ENCODE results near the gene TUBA1C. TPM values are rescaled to one million over a fixed set of nuclear protein-coding genes. Genes with fewer than 3 reads are reported as not detected.

Gene TUBA1C
- total RNA-seq, 1 donor from 2014 or later: 196 TPM

GRCh38 chr12:49287876-49288275, 23.0 kb downstream of the TUBA1C start:
- TF ChIP-seq CTCF (IDR thresholded peaks at IDR 0.05; ENCODE audit: insufficient read depth, low read length, severe bottlenecking): no peak
- H3K4me3 ChIP-seq (ENCODE audit: low read depth, low read length): no peak overlapping the region
- H3K27me3 ChIP-seq (ENCODE audit: control insufficient read depth, insufficient read depth, low read length): no peaks in the 10 kb centered on the region
- DNase-seq (ENCODE audit: low read depth): no peak
- no peak for FAIRE-seq
- no peaks in the 10 kb centered on the region for H3K36me3 ChIP-seq (ENCODE audit: control insufficient read depth, insufficient read depth, low read length)

DNA sequence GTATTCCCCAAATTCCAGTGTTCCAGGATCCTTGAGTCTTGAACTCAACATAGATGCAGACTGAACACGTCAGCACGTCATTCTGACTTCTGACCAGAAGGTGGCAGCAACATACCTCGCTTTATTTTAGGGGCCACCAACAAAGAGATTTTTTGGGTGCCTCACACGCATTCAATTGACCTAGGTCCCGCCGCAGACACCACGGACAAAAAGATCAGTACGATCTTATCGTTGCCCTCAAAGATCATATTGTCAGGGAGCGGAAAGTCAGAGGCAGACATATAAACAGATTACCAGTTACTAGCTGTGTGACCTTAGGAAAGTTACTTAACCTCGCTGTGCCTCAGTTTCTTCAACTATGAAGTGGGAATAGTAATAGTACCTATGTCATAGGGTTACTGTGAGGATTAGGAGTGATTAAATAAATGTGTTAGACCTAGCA, 23.6 kb downstream of the TUBA1C start:
- H3K4me3 ChIP-seq (ENCODE audit: low read depth, low read length): no peak overlapping the region
- no peaks in the 10 kb centered on the region for H3K36me3 ChIP-seq (ENCODE audit: control insufficient read depth, insufficient read depth, low read length)
- peak; percentile 88 for FAIRE-seq
- peak; percentile 57 for DNase-seq (ENCODE audit: low read depth)
- peak; percentile 70 for TF ChIP-seq CTCF (IDR thresholded peaks at IDR 0.05; ENCODE audit: insufficient read depth, low read length, severe bottlenecking)
- H3K27me3 ChIP-seq (ENCODE audit: control insufficient read depth, insufficient read depth, low read length): no peaks in the 10 kb centered on the region

GRCh38 chr12:49288922-49289555, 24.2 kb downstream of the TUBA1C start:
- DNase-seq (ENCODE audit: low read depth): peak; percentile 85
- Histone ChIP-seq H3K36me3 (ENCODE audit: control insufficient read depth, insufficient read depth, low read length) (no peaks in the 10 kb centered on the region), H3K27me3 (ENCODE audit: control insufficient read depth, insufficient read depth, low read length) (peaks cover 2% of the 10 kb centered on the region), H3K4me3 (ENCODE audit: low read depth, low read length) (no peak overlapping the region)
- no peak for TF ChIP-seq CTCF (IDR thresholded peaks at IDR 0.05; ENCODE audit: insufficient read depth, low read length, severe bottlenecking)
- FAIRE-seq: no peak

GRCh38 chr12:49292729-49293055, 27.8 kb downstream of the TUBA1C start:
- H3K4me3 ChIP-seq (ENCODE audit: low read depth, low read length): no peak overlapping the region
- no peaks in the 10 kb centered on the region for H3K36me3 ChIP-seq (ENCODE audit: control insufficient read depth, insufficient read depth, low read length)
- TF ChIP-seq CTCF (IDR thresholded peaks at IDR 0.05; ENCODE audit: insufficient read depth, low read length, severe bottlenecking): no peak
- no peak for FAIRE-seq
- no peak for DNase-seq (ENCODE audit: low read depth)
- peaks cover 32% of the 10 kb centered on the region for H3K27me3 ChIP-seq (ENCODE audit: control insufficient read depth, insufficient read depth, low read length)

DNA sequence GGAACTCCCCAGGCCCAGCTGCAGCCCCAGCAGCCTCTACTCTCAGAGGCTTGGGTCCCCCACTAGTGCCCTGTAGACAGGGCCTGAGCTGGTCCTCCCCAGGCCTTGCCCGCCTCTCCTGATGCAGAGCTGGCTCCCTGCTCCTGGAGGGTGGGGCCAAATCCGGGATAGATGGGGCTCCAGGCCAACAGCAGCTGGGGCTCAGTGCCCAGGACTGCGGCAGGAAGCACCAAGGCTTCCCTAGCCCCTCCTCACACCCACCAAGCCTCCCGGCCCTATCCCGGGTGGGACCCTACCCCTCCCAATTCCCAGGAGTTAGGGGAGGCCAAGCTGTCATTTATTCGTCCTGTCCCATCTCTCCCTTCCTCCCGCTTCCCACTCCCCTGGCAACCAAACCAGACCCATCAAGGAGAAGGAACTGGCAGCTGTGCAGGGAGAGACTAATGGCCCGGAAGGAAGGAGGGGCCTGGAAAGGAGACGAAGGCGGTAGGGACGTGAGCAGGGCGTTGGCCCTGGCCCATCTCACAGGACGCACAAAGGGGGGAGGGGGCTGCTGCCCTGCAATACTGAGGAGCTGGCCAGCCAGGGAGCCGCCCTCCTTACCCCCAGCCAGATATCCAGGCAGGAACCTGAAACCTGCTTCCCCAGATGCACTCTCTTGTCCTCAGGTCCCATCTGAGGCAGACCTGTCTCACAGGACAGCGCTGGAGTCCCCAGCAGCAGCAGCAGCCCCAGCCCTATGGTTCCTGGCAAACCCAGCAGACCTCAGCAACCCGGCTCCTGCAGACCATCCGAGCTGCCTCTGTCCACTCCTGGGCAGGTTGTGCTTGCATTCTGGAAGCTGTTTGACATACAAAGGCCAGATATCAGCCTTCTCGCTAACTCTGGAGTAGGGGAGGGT, 28.4 kb downstream of the TUBA1C start:
- H3K4me3 ChIP-seq (ENCODE audit: low read depth, low read length): no peak overlapping the region
- H3K27me3 ChIP-seq (ENCODE audit: control insufficient read depth, insufficient read depth, low read length): peaks cover 37% of the 10 kb centered on the region
- FAIRE-seq (peak; percentile 93), DNase-seq (ENCODE audit: low read depth) (no peak)
- H3K36me3 ChIP-seq (ENCODE audit: control insufficient read depth, insufficient read depth, low read length): no peaks in the 10 kb centered on the region
- no peak for TF ChIP-seq CTCF (IDR thresholded peaks at IDR 0.05; ENCODE audit: insufficient read depth, low read length, severe bottlenecking)
